Measurements from ENCODE around the gene TBCEL. TPM values are rescaled to one million over a fixed set of nuclear protein-coding genes. Genes with fewer than 3 reads are reported as not detected.

TBCEL gene
- total RNA-seq, 2 donors from 2014 or later, result 17.7 to 24.6 TPM

DNA sequence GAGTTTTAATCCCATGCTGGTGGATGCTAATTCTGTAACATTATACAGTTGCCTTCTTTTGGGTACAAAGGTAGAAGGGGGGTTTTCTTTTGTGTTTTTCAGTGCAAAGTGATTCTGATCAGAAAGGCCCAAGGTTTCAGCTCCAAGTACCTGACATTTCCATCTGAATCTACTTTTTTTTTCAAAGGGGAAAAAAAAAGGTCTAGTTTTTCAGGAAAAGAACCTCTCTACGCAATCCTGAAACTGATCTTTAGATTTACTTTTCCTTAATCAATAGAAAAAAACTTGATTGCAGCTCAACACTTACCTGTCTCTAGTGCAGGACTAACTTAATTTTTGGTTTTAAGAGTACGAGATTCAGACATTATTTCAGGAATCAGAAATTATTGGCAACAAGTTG is 77.0 kb downstream of the TBCEL start, which contains the start of gene TECTA:
TSS of gene TECTA (plus strand) at position 301 of the 400 bp plus-strand sequence. CDS start 1,423 bp downstream, outside the sequence.
- H3K9me3 ChIP-seq, result no peaks in the 10 kb centered on the region
- H3K4me1 ChIP-seq (ENCODE audit: control insufficient read depth in 1 of 2, low read depth in 2 of 2), result no peaks in the 10 kb centered on the region
- no peaks in the 10 kb centered on the region for H3K36me3 ChIP-seq
- TF ChIP-seq CTCF (IDR thresholded peaks at IDR 0.05), result no peak
- DNase-seq (ENCODE audit: low spot score), result no peak
- no peak for ATAC-seq (ENCODE audit: insufficient number of reproducible peaks, low FRiP score, low read depth)
- no peaks in the 10 kb centered on the region for H3K27me3 ChIP-seq (replicated peaks; ENCODE audit: insufficient read depth)
- H3K4me3 ChIP-seq, result no peak within 1 kb of the TSS
- no peak within 1 kb of the TSS for H3K27ac ChIP-seq

DNA sequence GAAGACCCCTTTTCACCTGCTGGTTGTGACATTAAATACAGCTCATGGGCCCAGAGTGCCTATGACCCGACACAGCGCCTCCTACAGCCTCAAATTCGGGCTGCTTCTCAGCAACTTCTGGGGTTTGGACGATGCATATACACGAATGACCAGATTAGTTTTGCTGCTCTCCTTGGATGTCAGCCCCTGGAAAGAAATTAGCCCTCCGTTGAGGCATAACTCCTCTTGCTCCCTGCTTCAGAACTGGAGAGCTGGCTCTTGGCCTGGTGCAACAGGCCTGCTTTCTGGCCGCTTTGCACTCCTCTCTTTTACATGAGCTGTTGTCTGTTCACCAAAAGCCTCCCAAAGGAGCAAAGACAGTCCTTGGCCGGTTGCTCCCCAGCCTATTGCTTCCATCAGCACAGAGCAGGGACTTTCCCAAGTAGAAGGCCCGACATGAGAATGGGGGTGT is 80.4 kb downstream of the TBCEL start:
- Histone ChIP-seq H3K4me1 (ENCODE audit: control insufficient read depth in 1 of 2, low read depth in 2 of 2) (no peaks in the 10 kb centered on the region), H3K9me3 (no peaks in the 10 kb centered on the region), H3K36me3 (no peaks in the 10 kb centered on the region), H3K27me3 (replicated peaks; ENCODE audit: insufficient read depth) (no peaks in the 10 kb centered on the region), H3K27ac (no peak overlapping the region), H3K4me3 (no peak overlapping the region)
- DNase-seq (ENCODE audit: low spot score) (no peak), ATAC-seq (ENCODE audit: insufficient number of reproducible peaks, low FRiP score, low read depth) (no peak)
- TF ChIP-seq CTCF (IDR thresholded peaks at IDR 0.05), result no peak

- DNase-seq (ENCODE audit: low spot score), result no peak
- ATAC-seq (ENCODE audit: insufficient number of reproducible peaks, low FRiP score, low read depth), result no peak
- H3K36me3 ChIP-seq, result no peaks in the 10 kb centered on the region
- TF ChIP-seq CTCF (IDR thresholded peaks at IDR 0.05), result no peak
- no peak overlapping the region for H3K4me3 ChIP-seq
- H3K27ac ChIP-seq, result no peak overlapping the region
- no peaks in the 10 kb centered on the region for H3K27me3 ChIP-seq (replicated peaks; ENCODE audit: insufficient read depth)
- H3K4me1 ChIP-seq (ENCODE audit: control insufficient read depth in 1 of 2, low read depth in 2 of 2), result no peaks in the 10 kb centered on the region
- H3K9me3 ChIP-seq, result no peaks in the 10 kb centered on the region
Observed at GRCh38 chr11:121105063-121105480, 81.2 kb downstream of the TBCEL start.

- DNase-seq (ENCODE audit: low spot score), result no peak
- no peaks in the 10 kb centered on the region for H3K4me1 ChIP-seq (ENCODE audit: control insufficient read depth in 1 of 2, low read depth in 2 of 2)
Observed at GRCh38 chr11:121105481-121106195, 81.7 kb downstream of the TBCEL start.

GRCh38 chr11:121106812-121107211 is 82.9 kb downstream of the TBCEL start:
- no peak for DNase-seq (ENCODE audit: low spot score)
- Histone ChIP-seq H3K36me3 (no peaks in the 10 kb centered on the region), H3K27me3 (replicated peaks; ENCODE audit: insufficient read depth) (no peaks in the 10 kb centered on the region), H3K4me1 (ENCODE audit: control insufficient read depth in 1 of 2, low read depth in 2 of 2) (no peaks in the 10 kb centered on the region), H3K27ac (no peak overlapping the region), H3K9me3 (no peaks in the 10 kb centered on the region), H3K4me3 (no peak overlapping the region)
- TF ChIP-seq CTCF (IDR thresholded peaks at IDR 0.05), result no peak
- ATAC-seq (ENCODE audit: insufficient number of reproducible peaks, low FRiP score, low read depth), result no peak

More at GRCh38 chr11:121105481-121106195, 81.7 kb downstream of the TBCEL start:
- Histone ChIP-seq H3K4me3 (no peak overlapping the region), H3K27me3 (replicated peaks; ENCODE audit: insufficient read depth) (no peaks in the 10 kb centered on the region), H3K36me3 (no peaks in the 10 kb centered on the region), H3K27ac (no peak overlapping the region), H3K9me3 (no peaks in the 10 kb centered on the region)
- no peak for TF ChIP-seq CTCF (IDR thresholded peaks at IDR 0.05)
- no peak for ATAC-seq (ENCODE audit: insufficient number of reproducible peaks, low FRiP score, low read depth)
